OCI-M2 (cell line): ENCODE measurements around the gene SFXN1.

ENCODE experiments used
- DNase-seq: peaks from one replicate; lab custom pipeline; 2025; ENCODE audit not compliant: unreplicated experiment; lab: John Stamatoyannopoulos, UW

Gene SFXN1

GRCh38 chr5:175465282-175465681, 13.1 kb upstream of the SFXN1 start:
- DNase-seq, result no peak

GRCh38 chr5:175466700-175467318, 11.6 kb upstream of the SFXN1 start:
- DNase-seq, result no peak

- DNase-seq, result no peak
Observed at GRCh38 chr5:175467983-175468690, 10.2 kb upstream of the SFXN1 start.

- DNase-seq, result no peak
Observed at GRCh38 chr5:175468892-175469291, 9.5 kb upstream of the SFXN1 start.

GRCh38 chr5:175469916-175470315, 8.4 kb upstream of the SFXN1 start:
- DNase-seq, result no peak

- DNase-seq, result no peak
Observed at GRCh38 chr5:175470781-175471180, 7.6 kb upstream of the SFXN1 start.

GRCh38 chr5:175471196-175471595, 7.2 kb upstream of the SFXN1 start:
- DNase-seq, result no peak

- no peak for DNase-seq
Observed at GRCh38 chr5:175471628-175472027, 6.7 kb upstream of the SFXN1 start.

GRCh38 chr5:175472378-175472777, 6.0 kb upstream of the SFXN1 start:
- DNase-seq, result no peak

GRCh38 chr5:175475248-175475647, 3.1 kb upstream of the SFXN1 start:
- no peak for DNase-seq

GRCh38 chr5:175477440-175477839, 920 bp upstream of the SFXN1 start:
- no peak for DNase-seq

- no peak for DNase-seq
Observed at GRCh38 chr5:175478008-175478383, 364 bp upstream of the SFXN1 start.

- DNase-seq, result no peak
Observed at GRCh38 chr5:175479125-175479881, 943 bp downstream of the SFXN1 start.

GRCh38 chr5:175483337-175483736, 5.0 kb downstream of the SFXN1 start:
- DNase-seq, result no peak

- DNase-seq, result no peak
Observed at GRCh38 chr5:175484322-175484721, 6.0 kb downstream of the SFXN1 start.

GRCh38 chr5:175484829-175485228, 6.5 kb downstream of the SFXN1 start:
- DNase-seq, result no peak

GRCh38 chr5:175485631-175486030, 7.3 kb downstream of the SFXN1 start:
- no peak for DNase-seq

- DNase-seq, result no peak
Observed at GRCh38 chr5:175487514-175488222, 9.3 kb downstream of the SFXN1 start.

GRCh38 chr5:175489693-175490443, 11.5 kb downstream of the SFXN1 start:
- no peak for DNase-seq

- DNase-seq, result no peak
Observed at GRCh38 chr5:175491223-175491622, 12.9 kb downstream of the SFXN1 start.

GRCh38 chr5:175493260-175493659, 14.9 kb downstream of the SFXN1 start:
- no peak for DNase-seq
